ENCODE measurements around the gene IFNA4. TPM values are rescaled to one million over a fixed set of nuclear protein-coding genes. Genes with fewer than 3 reads are reported as not detected.
"Not testable (repeated sequence)": the region's sequence is repeated elsewhere in the genome, so short reads cannot be mapped to it uniquely, and the experiment has no call there.

Gene IFNA4
- total and polyA plus RNA-seq, 11 donors = not detected

DNA sequence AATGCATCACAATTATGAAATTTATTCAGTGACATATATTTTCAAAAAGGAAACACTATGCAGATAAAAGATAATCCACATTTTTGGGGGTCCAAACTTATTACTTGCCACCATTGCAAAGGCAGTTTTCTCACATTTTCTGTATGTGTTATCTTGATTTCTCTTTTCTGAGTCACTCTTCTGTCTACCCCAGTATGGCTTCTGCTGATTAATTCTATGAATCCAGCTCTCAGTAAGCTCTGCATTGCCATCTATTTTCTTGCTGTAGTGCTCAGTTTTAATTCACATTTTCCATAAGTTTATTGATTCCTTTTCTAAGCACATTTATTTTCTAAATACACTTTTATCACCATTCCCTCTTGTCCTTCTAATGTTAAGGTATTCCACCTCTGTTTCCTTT is 17.8 kb upstream of the IFNA4 start:
- no peaks in the 10 kb centered on the region for H3K27me3 ChIP-seq
- ATAC-seq (no peak), DNase-seq (no peak)
- no peak overlapping the region for H3K27ac ChIP-seq
- H3K4me3 ChIP-seq = no peak overlapping the region
- intact Hi-C loops (cut with DNase I) = no loop called here
- no peaks in the 10 kb centered on the region for H3K36me3 ChIP-seq
- TF ChIP-seq, protein P1, sequence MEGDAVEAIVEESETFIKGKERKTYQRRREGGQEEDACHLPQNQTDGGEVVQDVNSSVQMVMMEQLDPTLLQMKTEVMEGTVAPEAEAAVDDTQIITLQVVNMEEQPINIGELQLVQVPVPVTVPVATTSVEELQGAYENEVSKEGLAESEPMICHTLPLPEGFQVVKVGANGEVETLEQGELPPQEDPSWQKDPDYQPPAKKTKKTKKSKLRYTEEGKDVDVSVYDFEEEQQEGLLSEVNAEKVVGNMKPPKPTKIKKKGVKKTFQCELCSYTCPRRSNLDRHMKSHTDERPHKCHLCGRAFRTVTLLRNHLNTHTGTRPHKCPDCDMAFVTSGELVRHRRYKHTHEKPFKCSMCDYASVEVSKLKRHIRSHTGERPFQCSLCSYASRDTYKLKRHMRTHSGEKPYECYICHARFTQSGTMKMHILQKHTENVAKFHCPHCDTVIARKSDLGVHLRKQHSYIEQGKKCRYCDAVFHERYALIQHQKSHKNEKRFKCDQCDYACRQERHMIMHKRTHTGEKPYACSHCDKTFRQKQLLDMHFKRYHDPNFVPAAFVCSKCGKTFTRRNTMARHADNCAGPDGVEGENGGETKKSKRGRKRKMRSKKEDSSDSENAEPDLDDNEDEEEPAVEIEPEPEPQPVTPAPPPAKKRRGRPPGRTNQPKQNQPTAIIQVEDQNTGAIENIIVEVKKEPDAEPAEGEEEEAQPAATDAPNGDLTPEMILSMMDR (IDR thresholded peaks at IDR 0.05) = no peak
- TF ChIP-seq POLR2A (IDR thresholded peaks at IDR 0.05) = no peak
- no peaks in the 10 kb centered on the region for H3K4me1 ChIP-seq
- H3K9me3 ChIP-seq = peaks cover 0 to 4% (median 0%) of the 10 kb centered on the region in 12 donors

DNA sequence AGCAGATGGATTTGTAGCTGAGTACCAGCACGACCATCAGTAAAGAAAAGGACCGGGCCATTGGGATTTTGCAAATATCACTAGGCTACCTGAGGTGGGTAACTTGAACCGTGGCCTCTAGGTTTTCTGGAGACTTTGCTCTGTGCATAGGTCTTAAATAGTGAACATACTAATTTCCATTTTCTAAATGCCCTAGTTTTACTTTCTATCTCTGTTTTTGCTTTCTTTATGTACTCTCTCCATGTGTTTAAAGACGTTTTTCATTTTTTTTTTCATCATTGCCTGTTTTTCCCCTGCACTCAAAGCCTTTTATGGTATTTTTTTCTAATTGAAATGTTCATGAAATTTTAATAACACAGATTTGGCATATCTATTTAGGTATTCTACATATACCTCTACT is 14.7 kb upstream of the IFNA4 start, which contains the start of gene IFNA7:
TSS of gene IFNA7 (minus strand) at position 101 of the 400 bp plus-strand sequence. CDS start at position 61, 40 bp downstream.
- WGBS, 4 donors = 60 to 71% (median 64%) methylated on average over 4 of the region's 4 CpGs
- ATAC-seq; H3K27me3 ChIP-seq; DNase-seq; H3K4me1 ChIP-seq; H3K9me3 ChIP-seq; H3K36me3 ChIP-seq; H3K4me3 ChIP-seq; H3K27ac ChIP-seq; intact Hi-C loops (cut with DNase I): not testable (repeated sequence)

DNA sequence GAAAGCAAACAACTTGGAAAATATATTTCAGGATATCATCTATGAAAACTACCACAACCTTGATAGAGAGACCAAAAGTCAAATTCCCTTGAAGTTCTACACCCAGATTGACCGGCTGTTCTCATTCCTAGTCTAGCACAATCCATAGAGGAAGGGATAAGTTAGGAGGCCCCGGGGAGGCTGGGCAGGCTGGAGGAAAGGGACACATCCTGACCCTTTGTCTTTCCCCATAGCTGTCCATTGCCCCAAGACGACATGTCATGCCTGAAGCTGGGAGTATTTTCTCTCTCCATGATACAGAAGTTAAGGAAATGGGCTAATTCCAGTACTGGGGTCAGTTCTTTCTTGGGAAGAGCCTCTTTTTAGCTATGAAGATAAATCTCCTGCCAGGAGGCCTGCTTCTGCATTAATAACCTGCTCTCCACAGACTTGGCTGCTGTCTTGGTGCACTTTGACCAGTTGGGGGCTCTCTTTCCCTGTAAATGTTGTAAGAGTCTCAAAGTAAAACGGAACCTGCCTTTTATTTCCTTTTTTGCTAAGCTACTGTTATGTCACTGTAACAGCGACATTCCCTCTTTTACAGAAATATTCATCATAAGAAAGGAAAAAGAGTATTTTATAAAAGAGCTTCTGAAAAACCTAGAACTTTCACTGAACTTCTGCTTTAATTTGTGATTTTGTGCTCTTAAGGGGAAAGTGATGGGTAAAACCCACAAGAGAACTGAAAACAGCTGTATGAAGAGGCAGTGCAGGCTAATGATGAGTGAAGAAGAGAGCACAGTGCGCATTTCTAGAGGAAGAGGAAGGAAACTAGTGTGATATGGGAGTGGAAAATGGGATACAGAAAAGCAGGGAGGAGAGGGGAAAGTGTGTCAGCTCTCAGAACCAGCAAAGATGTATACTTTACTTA is 7.7 kb upstream of the IFNA4 start:
- 34 to 40% (median 39%) methylated on average over 6 of the region's 6 CpGs for WGBS, 4 donors
- TF ChIP-seq, protein P1 (IDR thresholded peaks at IDR 0.05) = peak in 11 of 12 donors; percentile 19 to 62 (median 46)

DNA sequence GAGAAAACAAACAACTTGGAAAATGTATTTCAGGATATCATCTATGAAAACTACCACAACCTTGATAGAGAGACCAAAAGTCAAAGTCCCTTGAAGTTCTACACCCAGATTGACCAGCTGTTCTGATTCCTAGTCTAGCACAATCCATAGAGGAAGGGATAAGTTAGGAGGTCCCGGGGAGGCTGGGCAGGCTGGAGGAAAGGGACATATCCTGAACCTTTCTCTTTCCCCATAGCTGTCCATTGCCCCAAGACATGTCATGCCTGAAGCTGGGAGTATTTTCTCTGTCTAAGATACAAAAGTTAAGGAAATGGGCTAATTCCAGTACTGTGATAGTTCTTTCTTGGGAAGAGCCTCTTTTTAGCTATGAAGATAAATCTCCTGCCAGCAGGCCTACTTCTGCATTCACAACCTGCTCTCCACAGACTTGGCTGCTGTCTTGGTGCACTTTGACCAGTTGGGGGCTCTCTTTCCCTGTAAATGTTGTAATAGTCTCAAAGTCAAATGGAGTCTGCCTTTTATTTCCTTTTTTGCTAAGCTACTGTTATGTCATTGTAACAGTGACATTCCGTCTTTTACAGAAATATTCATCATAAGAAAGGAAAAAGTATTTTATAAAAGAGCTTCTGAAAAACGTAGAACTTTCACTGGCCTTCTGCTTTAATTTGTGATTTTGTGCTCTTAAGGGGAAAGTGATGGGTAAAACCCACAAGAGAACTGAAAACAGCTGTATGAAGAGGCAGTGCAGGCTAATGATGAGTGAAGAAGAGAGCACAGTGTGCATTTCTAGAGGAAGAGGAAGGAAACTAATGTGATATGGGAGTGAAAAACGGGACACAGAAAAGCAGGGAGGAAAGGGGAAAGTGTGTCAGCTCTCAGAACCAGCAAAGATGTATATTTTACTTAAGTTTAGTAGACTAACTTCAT is 4.3 kb downstream of the IFNA4 start:
- not testable (repeated sequence) for H3K27me3 ChIP-seq, H3K4me3 ChIP-seq, H3K36me3 ChIP-seq, H3K4me1 ChIP-seq, H3K27ac ChIP-seq, DNase-seq, H3K9me3 ChIP-seq
- 35 to 39% (median 39%) methylated on average over 4 of the region's 4 CpGs for WGBS, 4 donors
- intact Hi-C loops (cut with DNase I) = loop anchor here in 1 of 10 donors (10.0 kb wide), 1 partner anchor 602 kb away; no protein-coding TSS in a partner anchor
- ATAC-seq = peak in 1 of 4 donors; percentile 71
- TF ChIP-seq, protein P1 (IDR thresholded peaks at IDR 0.05) = peak in 8 of 12 donors; percentile 15 to 48 (median 36)

More for the DNA sequence above, 7.7 kb upstream of the IFNA4 start:
- peak in 3 of 4 donors; percentile 62 to 82 (median 70) for ATAC-seq
- H3K27ac ChIP-seq; DNase-seq; H3K27me3 ChIP-seq; intact Hi-C loops (cut with DNase I); H3K4me1 ChIP-seq; H3K36me3 ChIP-seq; H3K9me3 ChIP-seq: not testable (repeated sequence)
- peak overlapping the region in 1 of 12 donors; percentile 13 for H3K4me3 ChIP-seq
